Lower leg skin (tissue), 3 donors: Measurements from ENCODE around the gene SPON1.

ENCODE experiments used
- CTCF ChIP-seq, 3 donors: fragments of 450-650 bp; IDR thresholded peaks; one replicate each; pipeline ENCODE4 v1.5.1; 2016; ENCODE audit warnings: antibody characterized with exemption in 3 of 3, mild to moderate bottlenecking in 3 of 3, moderate library complexity in 2 of 3
- POLR2A ChIP-seq, 2 donors: fragments of 450-650 bp; IDR thresholded peaks; one replicate each; pipeline ENCODE4 v1.6.1; 2016 to 2017; ENCODE audit warnings: antibody characterized with exemption in 2 of 2, mild to moderate bottlenecking in 1 of 2, moderate library complexity in 1 of 2

GRCh38 chr11:14185461-14185860, 222.9 kb downstream of the SPON1 start:
- TF ChIP-seq POLR2A (IDR thresholded peaks at IDR 0.05): no peak
- no peak for TF ChIP-seq CTCF (IDR thresholded peaks at IDR 0.05)
